ENCODE data around the gene FLT4. TPM values are rescaled to one million over a fixed set of nuclear protein-coding genes. Genes with fewer than 3 reads are reported as not detected.
A peak's percentile ranks its signal among the peaks of the same experiment; 100 is the strongest.
"Not testable (repeated sequence)": the region's sequence is repeated elsewhere in the genome, so short reads cannot be mapped to it uniquely, and the experiment has no call there.

The FLT4 gene
- polyA plus RNA-seq, 12 donors: 5.9 to 21.3 (median 7.7) TPM; not detected in 1

- peak; percentile 44 for DNase-seq
Measured at GRCh38 chr5:180670586-180671359, 21.4 kb upstream of the FLT4 start.

GRCh38 chr5:180670157-180670556 is 20.8 kb upstream of the FLT4 start:
- DNase-seq: no peak

GRCh38 chr5:180669661-180670060 is 20.3 kb upstream of the FLT4 start:
- no peak for DNase-seq

- DNase-seq: no peak
Measured at GRCh38 chr5:180668835-180669596, 19.6 kb upstream of the FLT4 start.

GRCh38 chr5:180666812-180667211 is 17.4 kb upstream of the FLT4 start:
- no peak for DNase-seq

- no peak for DNase-seq
Measured at GRCh38 chr5:180665682-180666404, 16.4 kb upstream of the FLT4 start.

GRCh38 chr5:180658774-180659564 is 9.6 kb upstream of the FLT4 start:
- DNase-seq: no peak

- DNase-seq: not testable (repeated sequence)
Measured at GRCh38 chr5:180655243-180655642, 5.8 kb upstream of the FLT4 start.

GRCh38 chr5:180652771-180653170 is 3.4 kb upstream of the FLT4 start:
- no peak for DNase-seq

GRCh38 chr5:180652346-180652745 is 2.9 kb upstream of the FLT4 start:
- no peak for DNase-seq

- DNase-seq: no peak
Measured at GRCh38 chr5:180648658-180649296, 623 bp downstream of the FLT4 start.

- no peak for DNase-seq
Measured at GRCh38 chr5:180647941-180648500, 1.4 kb downstream of the FLT4 start.

GRCh38 chr5:180647465-180647864 is 1.9 kb downstream of the FLT4 start:
- no peak for DNase-seq

GRCh38 chr5:180646963-180647305 is 2.5 kb downstream of the FLT4 start:
- no peak for DNase-seq

GRCh38 chr5:180646289-180646962 is 3.0 kb downstream of the FLT4 start:
- no peak for DNase-seq

GRCh38 chr5:180645274-180646204 is 3.9 kb downstream of the FLT4 start:
- DNase-seq: no peak

- DNase-seq: no peak
Measured at GRCh38 chr5:180644825-180645273, 4.6 kb downstream of the FLT4 start.

- DNase-seq: no peak
Measured at GRCh38 chr5:180644129-180644824, 5.1 kb downstream of the FLT4 start.

Data from muscle of arm (tissue), 12 donors.